ENCODE data around the gene EFCAB12.
"Not testable (repeated sequence)": the region's sequence is repeated elsewhere in the genome, so short reads cannot be mapped to it uniquely, and the experiment has no call there.

EFCAB12 gene

GRCh38 chr3:129421988-129422745, 6.3 kb downstream of the EFCAB12 start:
- in situ Hi-C loops (cut with MboI; ENCODE audit: low sequenced_read_pairs) = no loop called here

DNA sequence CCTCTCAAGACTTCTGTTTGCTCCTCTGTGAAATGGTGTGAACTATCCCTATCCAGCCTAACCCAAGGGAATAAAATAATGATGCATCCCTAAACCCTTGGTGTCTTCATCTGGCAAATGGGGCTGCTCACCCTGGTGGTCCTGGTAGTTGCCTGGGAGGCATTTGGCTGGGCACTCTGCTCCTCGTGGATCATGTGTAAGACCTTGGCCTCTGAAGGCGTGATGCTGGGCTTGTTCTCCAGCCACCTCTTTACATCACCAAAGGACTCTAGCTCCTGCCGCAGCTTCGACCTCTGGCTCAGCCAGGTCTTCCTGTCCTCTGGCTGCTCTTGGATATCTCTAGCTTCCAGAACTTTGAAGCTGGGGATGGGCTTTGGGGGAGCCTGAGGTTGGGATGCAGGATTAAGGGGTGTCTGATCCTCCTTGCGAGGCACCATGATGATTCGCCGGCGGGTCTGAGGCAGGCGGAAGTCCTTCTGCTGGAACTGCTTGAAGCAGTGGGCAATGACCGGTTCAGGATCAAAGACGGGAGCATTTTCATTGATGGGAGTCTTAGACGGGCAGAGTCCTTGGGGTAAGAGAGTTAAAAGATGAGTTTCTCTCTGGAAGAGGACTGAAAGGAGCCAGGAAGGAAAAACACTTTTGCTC, 7.1 kb downstream of the EFCAB12 start:
- in situ Hi-C loops (cut with MboI; ENCODE audit: low sequenced_read_pairs) = no loop called here

DNA sequence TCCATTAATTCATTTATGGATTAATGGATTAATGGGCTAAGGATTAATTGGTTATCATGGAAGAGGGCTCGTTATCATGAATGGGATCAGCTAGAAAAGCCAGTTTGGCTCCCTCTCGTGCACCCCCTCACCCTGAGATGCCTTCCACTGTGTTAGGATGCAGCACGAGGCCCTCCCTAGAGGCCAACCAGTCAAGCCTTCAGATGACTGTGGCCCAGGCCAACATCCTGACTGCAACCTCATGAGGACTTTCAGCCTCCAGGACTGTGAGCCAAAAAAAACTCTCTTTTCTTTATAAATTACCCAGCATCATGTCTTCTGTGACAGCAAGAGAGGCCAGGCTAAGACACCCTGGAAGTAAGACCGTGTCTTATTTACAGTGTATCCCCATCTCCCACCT, 9.0 kb downstream of the EFCAB12 start:
- in situ Hi-C loops (cut with MboI; ENCODE audit: low sequenced_read_pairs) = no loop called here

DNA sequence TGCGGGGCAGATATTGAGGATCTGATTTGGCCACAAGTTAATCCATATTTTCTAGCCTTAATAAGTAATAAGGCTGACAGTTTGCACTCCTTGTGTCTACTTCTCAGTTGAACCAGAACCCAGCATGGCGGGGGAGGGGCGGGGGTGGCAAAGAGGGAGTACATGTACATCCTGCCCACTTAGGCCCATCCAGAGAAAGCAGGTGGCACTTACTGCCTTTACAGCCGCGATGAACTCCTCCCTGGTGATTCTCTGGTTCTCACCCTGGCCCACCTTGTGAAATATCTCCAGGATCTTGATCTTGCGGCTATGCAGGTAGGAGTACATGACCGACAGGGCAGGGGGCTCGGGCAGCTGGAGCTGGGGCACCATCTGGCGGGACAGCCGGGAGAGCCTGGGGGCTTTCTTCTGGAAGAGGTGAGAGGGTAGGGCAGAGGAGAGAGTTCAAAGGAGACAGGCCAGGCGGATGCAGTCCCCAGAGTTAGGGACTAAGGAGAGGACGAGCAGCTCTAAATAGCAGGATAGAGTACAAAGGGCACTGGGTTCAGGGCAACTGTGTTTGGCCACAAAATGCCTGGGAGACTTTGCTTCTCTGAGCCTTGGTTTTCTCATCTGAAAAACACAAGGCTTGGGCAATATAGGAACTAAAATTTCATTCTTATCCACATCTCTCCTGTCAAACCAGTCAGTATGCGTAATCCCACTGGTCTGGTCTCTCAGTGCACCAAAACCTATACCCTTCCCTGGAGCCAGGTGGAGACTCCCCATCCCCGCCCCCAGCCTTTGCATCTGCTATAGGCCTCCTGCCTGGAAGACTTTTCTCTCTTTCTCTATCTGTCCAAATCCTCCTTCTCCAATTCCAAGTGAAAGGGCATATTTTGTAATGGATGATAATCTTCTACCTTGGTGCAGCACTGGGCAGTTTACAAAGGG, 10.1 kb downstream of the EFCAB12 start:
- in situ Hi-C loops (cut with MboI; ENCODE audit: low sequenced_read_pairs) = no loop called here

DNA sequence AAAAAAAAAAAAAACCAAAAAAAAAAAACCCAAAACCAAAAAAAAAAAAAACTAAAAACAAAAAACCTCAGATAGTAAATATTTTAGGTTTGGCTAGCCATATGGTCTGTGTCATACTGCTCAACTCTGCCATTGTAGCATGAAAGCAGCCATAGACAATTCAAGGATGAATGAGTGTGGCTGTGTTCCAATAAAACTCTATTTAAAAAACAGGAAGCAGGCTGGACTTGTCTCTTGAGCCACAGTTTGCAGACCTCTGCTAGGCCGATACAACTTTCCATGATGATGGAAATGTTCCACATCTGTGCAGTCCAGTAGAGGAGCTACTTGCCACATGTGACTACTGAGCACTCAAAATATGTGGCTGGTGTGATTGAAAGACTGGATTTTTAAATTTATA, 11.1 kb downstream of the EFCAB12 start:
- in situ Hi-C loops (cut with MboI; ENCODE audit: low sequenced_read_pairs) = no loop called here

GRCh38 chr3:129416415-129416814, 12.0 kb downstream of the EFCAB12 start:
- in situ Hi-C loops (cut with MboI; ENCODE audit: low sequenced_read_pairs) = no loop called here

DNA sequence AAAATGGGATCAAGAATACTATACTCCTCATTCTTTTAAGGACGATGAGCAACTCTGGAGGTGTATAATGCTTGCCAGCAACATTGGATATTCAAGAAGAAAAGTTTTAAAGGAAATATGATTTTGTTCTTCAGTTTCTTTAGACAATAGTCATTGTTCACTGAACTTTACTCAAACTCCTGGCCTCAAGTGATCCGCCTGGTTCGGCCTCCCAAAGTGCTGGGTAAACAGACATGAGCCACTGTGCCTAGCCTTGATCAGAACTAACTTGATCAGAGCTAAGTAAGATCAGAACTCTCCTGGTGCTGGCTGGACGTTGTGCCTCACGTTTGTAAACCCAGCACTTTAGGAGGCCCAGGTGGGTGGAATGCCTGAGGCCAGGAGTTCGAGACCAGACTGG, 12.6 kb downstream of the EFCAB12 start:
- in situ Hi-C loops (cut with MboI; ENCODE audit: low sequenced_read_pairs) = no loop called here

GRCh38 chr3:129415378-129415777, 13.1 kb downstream of the EFCAB12 start:
- in situ Hi-C loops (cut with MboI; ENCODE audit: low sequenced_read_pairs) = no loop called here

DNA sequence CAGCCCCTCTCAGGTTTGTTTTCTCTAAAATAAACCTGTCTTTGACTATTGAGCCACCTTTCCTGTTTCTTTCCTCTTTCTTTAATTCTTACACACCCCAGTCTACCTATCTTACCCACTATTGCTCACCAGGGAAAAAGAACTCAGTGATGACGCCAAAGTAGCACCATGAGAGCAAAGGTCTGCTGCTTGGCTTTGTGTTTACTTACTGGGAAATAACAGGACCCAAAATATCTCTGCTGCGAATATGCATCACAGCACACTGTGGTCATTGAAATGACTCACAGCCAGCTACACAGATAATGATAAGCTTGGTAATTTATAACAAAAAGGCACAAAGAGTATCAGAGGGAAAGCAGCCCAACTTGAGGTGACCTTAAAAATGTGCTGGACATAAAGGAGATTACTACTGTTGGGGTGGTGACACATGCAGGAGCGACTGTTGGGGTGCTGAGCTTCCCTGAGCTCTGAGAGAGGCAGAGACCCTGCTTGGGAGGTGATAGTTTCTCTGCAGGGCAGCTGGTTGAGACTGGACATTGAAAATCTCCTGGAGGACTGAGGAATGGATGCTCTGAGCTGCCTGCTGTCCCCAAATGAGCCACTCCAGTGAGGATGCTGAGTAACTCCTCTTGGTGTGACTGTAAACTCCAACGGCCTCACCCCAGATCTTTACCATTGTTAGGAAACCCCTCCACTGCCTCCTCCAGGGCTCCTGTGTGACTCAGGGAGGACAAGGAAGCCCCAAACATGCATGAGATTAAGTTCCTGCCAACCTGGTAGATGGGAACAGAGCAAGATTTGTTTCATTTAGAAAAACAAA, 14.5 kb downstream of the EFCAB12 start:
- in situ Hi-C loops (cut with MboI; ENCODE audit: low sequenced_read_pairs) = no loop called here

GRCh38 chr3:129413238-129413637, 15.2 kb downstream of the EFCAB12 start:
- in situ Hi-C loops (cut with MboI; ENCODE audit: low sequenced_read_pairs) = not testable (repeated sequence)

DNA sequence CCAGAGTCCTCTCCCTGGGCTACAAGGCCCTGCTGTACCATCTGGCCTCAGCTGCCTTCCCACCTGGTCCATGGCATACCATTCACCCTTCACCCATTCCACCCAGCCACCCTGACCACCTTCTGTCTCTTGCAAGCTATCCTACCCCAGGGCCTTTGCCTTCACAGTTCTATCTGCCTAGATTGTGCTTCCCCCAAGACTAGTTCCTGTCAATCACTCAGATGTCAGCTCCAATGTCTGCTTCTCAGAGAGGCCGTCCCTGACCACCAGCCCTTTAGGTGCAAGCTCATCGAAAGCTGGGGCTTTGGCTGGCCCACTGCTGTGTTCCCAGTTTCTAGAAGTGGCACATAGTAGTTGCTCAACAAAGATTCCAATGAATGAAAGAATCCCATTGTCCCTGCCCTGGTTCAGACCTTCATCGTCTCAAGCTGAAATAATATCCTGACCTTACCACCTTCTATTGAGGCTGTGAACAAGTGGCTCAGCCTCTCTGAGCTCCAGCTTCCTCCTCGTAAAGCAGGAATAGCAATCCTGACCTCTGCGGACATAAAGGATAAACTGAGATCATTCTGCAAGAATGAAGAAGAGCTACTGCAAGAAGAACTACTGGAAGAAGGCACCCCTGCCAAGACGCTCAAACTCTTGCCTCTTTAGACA, 15.8 kb downstream of the EFCAB12 start:
- in situ Hi-C loops (cut with MboI; ENCODE audit: low sequenced_read_pairs) = no loop called here

DNA sequence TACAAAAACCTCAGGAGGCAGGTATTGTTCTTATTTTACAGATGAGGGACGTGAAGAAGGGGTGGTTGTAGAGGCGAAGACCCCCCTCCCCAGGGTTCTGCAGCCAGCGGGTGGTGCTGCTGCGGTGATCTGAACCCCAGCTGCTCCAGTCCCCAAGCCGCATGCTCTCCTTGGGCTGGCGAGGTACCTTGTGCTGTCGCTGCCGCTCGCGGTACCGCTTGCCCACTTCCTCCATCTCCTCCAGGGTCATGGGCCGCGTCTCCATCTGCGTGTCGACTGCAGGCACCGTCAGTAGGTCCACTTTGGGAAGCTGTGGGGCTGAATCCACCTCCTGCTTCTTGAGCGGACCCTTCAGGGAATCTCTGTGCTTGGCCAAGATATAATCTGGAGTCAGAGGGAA, 17.5 kb downstream of the EFCAB12 start:
- in situ Hi-C loops (cut with MboI; ENCODE audit: low sequenced_read_pairs) = no loop called here

DNA sequence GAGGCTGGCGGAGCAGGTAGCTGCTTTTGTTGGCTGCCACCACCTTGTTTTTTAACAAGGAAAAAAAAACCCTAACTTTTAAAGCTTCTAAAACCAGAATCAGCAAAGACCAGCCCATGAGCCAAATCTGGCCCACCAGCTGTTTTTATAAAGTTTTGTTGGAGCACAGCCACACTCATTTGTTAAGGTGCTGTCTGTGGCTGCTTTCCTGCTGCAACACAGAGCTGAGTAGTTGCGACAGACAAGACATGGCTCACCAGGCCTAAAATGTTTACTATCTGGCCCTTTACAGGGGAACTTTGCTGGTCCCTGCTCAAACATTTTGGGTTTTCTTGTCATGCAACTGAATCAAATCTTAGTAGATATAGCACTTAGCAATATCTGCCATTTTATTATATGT, 18.9 kb downstream of the EFCAB12 start:
- in situ Hi-C loops (cut with MboI; ENCODE audit: low sequenced_read_pairs) = no loop called here

GRCh38 chr3:129404610-129405009, 23.8 kb downstream of the EFCAB12 start:
- in situ Hi-C loops (cut with MboI; ENCODE audit: low sequenced_read_pairs) = no loop called here

- in situ Hi-C loops (cut with MboI; ENCODE audit: low sequenced_read_pairs) = no loop called here
These were observed 24.3 kb downstream of the EFCAB12 start for GRCh38 chr3:129404130-129404529.

DNA sequence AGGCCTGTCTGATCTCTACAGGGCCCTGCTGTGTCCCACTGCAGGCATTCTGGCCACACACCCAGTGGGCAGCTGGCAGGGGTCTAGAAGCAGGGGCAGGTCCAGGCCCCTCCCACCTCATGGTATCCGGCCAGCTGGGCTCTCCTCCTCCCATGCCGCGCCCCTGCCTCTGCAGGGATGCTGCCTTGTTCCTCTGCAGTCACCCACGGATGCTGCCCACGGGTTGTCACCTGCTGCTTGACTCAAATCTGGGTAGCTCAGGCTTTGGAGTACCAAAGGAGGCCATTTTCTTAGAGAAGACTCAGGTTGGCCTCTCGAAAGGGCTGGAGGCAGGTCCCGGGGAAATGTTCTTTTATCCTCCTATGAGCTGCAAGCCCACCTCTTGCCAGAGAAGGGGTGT, 25.0 kb downstream of the EFCAB12 start:
- in situ Hi-C loops (cut with MboI; ENCODE audit: low sequenced_read_pairs) = no loop called here

- in situ Hi-C loops (cut with MboI; ENCODE audit: low sequenced_read_pairs) = no loop called here
These were observed 25.8 kb downstream of the EFCAB12 start for GRCh38 chr3:129402616-129403015.

- in situ Hi-C loops (cut with MboI; ENCODE audit: low sequenced_read_pairs) = no loop called here
These were observed 26.2 kb downstream of the EFCAB12 start for GRCh38 chr3:129402210-129402609.

DNA sequence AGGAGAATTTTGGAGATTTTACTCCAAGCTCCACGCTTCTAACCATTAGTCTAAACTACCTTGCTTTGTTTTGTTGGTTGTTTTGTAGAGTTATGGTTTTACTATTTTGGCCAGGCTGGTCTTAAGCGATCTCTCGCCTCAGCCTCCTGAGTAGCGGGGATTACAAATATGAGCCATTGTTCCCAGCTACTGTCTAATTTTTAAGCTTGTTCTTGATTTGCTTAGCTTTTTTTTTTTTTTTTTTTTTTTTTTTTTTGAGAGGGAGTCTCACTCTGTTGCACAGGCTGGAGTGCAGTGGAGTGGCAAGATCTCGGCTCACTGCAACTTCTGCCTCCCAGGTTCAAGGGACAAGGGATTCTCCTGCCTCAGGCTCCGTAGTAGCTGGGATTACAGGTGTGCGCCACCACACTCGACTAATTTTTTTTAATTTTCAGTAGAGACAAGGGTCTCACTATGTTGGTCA, 28.5 kb downstream of the EFCAB12 start:
- in situ Hi-C loops (cut with MboI; ENCODE audit: low sequenced_read_pairs) = no loop called here
